ENCODE results near the gene HSD17B2.
A peak's percentile ranks its signal among the peaks of the same experiment; 100 is the strongest.

HSD17B2 gene

DNA sequence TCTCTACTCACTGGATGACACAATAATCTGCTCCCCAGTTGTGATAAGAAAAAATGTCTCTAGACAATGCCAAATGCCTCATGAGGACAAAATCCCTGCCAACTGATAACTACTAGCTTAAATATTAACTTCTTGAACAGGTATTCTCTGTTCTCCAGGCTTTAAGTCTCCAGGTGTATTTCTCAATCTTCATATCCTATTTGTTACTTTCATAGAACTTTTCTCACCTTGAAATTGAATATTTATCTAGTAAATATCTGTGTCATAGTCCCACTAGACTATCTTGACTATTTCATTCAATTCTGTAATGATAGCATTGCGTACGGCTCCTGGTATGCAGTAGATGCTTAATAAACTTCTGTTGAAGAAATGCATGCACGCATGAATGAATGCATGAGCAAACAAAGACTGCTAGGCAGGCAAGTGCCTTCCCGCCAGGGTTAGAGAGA lies 15.9 kb downstream of the HSD17B2 start:
- no peak for DNase-seq

DNA sequence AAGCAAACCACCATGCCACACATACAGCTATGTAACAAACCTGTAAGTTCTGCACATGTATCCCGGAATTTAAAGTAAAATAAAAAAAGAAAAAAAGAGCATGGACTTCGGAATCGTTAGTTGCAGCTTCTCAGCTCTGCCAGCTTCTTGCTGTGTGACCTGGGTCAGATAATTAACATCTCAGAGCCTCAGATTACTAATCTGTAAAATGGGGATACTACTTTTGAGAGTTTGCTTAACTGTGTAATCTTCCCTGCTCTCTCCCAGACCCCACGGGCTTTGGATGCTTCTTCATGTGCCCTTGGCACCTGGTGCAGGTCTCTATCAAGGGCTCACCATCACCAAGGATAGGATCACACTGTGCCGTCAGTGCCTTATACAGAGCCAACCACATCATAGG lies 16.6 kb downstream of the HSD17B2 start:
- no peak for DNase-seq

DNA sequence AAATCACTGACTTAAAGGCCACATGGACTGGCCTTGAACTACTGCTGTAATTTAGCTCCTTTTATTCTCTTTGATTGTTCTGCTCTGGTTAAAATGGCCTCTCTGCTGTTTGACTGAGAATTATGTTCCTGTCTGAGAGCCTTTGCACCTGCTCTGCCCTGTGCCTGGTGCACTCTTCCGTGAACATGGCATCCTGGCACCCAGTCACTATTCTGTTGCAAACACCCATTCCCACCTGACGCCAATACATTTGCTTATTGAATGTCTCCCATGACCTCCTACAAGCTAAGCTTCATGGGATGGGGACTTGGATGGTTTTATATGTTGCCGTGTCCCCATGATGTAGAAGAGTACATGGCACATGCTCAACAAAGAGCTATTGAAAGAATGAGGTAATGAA lies 20.1 kb downstream of the HSD17B2 start:
- no peak for DNase-seq

DNA sequence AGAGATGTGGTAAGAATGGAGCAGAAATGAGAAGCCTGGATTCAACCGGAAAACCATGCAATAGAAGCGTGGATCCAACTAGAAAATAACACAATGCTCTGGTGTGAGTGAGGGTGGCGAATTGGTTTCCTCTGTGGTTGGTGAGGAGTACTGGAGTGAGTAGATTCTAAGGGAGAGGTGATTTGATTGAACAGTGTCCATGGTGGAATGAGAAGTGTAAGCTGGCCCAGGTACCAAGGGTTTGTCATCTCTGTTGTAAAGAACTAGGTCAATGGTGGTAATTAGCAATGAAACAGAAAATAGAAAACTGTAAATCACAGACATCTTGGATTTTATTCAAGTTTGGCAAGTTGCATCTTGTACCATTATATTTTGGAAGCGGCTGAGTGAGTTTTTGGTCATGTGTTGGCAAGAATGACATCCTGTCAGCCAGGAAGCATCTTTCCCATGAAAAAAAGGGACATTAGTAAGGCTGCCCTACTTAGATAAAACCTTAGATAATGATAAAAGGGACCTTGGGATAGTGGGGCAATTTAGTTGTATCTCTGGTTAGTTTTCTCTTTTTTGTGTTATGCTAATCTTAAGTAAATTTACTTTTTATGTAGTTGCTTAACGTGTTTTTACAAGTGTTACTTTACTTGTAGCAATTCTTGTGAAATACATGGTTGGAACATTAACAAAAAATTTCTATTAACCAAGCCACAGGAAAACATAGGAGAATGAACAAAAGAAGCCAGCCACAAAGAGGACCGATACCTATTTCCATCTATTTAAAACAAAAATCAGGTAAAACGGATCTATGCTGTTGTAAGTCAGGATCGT lies 20.9 kb downstream of the HSD17B2 start:
- DNase-seq: no peak

DNA sequence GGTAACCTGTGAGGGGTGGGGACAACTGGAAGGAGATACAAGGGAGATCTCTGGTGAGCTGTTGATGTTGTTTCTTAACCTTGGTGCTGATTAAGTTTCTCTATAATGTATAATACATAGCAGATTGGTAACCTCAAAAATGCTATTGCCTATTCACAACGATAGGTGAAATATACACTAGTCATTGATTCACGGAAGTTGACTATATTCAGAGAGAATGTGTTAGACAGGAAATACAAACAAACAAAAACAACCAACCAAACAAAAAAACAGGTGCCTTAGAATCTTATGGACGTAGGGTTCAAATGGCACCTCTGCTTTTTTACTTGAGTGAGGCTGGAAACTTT lies 21.5 kb downstream of the HSD17B2 start:
- no peak for DNase-seq

DNA sequence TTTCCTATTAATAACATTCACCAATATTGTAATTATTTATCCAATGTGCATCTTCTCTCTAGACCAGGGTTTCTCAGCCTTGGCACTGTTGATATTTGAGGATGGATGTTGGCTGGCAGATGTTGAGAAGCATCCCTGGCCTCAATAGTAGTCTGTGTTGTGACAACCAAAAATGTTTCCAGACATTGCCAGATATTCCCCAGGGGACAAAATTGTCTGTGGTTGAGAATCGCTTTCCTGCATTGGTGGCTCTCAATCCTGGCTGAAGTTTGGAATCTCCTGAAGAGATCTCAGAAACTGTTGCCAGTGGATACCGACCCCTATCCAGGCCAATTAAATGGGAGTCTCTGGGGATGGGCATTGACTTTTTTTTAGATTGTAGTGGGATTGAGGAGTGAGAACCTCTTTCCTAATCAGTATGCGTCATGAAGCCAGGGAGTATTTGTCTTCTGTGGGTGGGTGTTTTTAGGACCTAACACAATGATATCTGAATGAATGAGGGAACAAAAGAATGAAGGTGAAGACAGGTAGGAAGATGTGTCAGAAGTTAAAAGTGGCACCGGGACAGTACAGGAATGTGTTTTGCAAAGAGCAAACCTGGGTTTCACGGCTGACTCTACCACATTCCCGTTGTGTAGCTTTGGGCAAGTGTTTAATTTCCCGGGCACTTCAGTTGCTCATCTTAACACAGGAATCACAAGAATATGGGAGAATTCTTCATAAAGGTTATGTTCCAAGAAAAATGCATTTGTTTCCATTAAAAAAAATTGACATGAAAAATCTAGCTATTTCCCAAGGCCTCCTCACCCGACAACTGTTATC lies 24.3 kb downstream of the HSD17B2 start:
- no peak for DNase-seq

DNA sequence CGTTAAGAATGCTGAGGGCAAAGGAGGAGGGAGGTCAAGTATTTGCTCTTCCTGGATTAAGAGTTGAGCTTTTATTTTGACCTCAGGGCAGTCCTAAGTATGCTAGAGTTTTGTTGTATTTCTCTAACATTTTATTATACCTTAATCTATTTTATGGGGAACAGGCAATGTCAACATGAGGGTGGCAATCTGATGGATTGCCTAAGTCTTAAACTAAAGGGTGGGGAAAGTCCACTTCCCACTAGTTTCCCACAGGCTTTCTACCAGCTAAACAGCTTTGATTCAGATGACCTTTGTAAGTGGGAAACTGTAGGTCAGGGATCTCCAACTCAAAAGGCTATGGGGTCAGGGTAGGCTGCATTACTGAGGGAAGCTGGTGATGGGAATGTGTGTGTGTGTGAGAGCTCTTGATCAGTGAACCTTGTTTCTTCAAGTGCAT lies 24.9 kb downstream of the HSD17B2 start:
- DNase-seq: no peak

DNA sequence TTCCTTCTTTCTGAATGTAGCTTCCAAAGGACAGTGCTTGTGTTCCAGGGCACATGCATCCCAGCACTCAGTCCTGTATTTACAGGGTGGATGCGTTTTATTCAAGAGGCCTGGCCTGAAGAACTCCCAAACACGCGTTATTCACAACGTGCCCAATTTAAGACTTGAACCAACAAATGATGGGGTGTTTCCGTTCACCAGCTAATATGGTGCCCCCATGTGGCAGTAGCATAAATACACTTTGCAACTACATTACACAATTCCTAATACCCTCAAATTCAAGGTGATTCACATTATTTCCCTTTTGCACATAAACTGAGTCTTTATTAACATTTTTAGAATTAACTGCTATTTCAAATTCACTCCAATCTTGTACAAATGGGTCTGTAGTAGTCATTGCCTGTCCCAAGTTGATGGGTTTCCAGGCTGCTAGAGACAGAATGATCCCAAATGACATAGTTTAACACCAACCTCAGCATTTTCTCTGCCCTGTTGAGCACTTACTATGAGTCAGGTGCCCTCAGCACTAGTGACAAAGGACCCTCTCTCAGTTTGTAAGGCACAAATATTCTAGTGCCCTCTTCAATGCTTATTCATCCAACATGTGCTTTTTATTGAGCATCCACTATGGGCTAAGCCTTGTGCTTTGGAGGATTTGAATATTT lies 26.9 kb downstream of the HSD17B2 start:
- no peak for DNase-seq

DNA sequence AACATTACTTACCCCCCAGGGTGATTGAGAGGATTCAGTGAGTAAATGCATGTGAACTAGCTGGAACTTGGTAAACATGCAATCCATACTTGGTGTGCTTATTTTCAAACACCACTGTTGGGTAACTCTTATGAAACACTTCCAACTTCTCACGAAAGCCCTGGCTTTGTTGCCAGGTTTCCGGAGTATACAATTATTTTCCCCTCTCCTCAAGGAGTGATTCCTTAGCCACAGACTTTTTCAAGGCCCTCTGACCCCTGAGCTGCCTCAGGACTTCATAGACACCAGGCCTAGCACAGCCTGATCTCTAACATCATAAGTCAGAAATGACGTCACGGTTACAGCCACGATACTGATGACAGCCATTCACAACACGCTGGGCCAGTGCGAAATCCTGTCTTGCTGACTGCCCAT lies 27.6 kb downstream of the HSD17B2 start:
- DNase-seq: peak; percentile 23

DNA sequence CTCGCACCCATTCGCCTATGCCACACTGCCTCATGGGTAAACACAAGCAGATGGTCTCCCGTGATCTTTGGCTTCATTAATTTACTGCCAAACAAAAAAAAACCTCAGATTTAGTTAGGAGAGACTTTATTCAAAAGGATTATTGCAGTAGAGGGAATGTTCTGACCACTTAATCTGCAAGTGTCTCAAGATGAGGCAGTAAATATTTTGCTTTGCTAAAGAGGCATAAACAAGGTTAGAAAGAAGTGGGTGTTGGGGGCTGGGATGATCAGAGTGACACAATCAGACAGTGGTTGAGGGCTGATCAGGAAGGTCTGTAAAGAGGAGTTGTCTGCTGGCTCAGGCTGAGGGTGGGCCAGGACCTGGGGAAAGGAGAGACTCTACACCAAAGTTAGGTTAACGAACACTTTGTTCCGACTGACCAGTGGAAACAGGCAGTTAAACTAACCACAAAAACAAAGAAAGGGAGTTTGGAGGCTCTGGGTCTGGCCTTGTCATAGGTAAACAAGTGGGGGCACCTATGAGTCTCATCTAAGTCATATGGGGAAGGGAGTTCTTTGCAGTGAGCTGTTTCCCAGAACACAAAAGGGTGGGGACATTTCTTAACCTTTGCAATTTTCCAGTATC lies 28.5 kb downstream of the HSD17B2 start:
- no peak for DNase-seq

DNA sequence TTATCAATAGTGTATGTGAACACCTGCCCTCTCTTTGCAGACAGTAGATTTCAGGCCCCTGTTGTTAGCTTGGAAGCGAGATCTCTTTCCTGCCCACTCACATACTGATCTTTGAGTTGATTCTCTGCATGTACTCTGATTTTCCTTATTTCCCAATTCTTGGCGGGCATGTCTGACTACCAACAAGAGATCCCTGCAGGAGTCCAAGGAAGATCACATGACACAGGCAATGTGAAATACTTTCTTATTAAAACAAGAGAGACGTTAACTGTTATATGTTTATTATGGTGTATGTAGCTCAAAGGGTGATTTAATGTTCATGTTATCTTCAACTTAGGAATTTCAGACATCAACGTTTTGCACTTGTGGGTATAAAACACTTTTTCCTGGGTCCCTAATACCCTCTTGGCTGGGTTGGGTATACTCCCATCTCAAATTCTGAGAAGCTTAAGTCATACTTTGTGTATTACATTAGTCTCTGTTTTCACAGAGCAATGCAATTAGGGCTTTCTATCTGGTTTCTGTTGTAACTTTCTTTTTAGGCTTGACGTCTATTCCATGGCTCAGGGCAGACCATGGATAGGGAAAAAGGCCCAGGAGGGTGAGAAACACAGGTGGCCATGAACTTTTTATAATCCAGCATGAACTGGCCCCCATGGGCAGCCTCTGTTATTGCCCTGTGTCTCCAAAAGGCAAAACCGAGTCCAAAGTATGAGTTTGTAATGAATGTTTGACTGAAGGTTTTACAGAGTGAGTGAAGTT lies 32.2 kb downstream of the HSD17B2 start:
- no peak for DNase-seq

DNA sequence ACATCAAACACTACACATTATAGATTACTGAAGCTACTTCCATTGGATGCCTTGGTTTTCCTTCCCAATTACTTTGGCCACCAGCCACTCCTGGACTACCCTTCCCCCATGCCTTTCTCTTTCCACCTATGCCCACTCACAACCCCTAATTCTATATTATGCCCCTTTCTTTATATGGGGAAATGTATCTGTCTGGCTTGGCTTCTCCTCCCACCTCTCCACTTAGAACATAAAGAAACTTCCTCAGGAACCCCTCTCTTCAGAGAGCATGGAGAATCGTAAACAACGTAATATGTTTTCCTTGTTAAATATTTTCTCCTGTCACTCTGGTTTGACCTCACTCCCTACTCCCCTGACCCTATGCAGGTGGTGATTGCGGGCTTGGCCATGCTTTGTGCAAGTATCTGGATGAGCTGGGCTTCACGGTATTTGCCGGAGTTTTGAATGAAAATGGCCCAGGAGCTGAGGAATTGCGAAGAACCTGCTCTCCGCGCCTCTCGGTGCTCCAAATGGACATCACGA lies 32.8 kb downstream of the HSD17B2 start:
- DNase-seq: no peak

DNA sequence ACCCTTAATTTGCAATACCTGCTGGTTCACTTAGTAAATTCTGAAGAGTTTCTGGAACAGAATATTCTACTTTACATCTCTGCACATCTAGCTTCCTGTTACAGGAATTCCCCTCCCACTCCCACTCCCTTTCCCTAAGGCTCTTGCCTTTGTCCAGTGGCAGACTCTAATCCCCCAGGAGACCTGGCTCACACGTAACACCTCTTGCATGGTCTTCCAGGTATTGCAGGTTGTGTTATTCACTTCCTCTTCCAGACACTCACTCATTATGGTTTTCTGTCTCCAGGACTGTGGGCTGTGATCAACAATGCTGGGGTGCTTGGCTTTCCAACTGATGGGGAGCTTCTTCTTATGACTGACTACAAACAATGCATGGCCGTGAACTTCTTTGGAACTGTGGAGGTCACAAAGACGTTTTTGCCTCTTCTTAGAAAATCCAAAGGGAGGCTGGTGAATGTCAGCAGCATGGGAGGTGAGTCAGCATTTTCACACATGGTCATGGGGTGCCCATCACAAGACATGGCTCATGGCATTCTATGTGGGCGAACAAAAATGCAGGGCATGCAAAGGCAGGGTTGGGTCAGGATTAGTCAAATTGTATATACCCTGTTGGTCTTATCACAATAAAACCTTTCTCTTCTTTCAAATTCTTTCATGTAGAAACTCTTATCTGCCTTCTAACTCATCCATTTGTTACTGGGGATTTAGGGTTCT lies 35.8 kb downstream of the HSD17B2 start:
- DNase-seq: no peak

DNA sequence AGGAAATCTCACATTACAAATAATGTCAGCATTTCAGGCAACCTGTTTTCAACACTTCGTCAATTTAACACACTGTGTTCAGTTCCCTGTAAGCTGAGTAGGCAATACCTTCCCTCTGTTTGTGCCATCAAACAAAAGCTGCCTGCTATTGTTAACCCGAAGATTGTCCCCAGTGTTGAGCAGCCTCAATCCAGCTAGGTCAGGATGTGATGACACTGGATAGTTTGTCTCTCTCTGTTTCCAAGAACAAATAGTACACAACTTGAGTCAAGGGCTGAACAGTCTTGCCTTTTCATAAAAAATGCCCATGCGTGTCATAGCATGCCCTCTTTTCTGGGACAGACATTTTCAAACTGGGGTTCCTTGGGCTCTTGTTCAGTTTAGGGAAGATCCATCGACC lies 36.4 kb downstream of the HSD17B2 start:
- DNase-seq: no peak

DNA sequence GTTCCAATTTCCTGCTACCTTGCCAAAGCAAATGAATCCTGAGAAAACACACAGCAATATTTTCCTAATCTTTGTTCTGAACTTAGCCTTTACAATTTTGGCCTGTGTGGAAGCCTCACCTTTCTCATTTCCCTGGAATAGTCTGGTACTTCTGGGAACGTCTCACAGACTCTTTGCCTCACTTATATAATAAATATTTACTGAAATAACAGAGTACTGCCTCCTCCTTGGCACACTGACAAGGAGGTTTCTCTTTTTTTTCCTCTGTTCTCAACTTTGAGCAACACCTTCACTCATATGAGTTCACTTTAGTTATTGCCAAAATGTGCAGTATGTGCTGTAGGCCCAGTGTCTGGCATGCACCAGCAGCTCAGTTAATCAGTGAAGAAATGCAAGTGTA lies 37.3 kb downstream of the HSD17B2 start:
- no peak for DNase-seq

DNA sequence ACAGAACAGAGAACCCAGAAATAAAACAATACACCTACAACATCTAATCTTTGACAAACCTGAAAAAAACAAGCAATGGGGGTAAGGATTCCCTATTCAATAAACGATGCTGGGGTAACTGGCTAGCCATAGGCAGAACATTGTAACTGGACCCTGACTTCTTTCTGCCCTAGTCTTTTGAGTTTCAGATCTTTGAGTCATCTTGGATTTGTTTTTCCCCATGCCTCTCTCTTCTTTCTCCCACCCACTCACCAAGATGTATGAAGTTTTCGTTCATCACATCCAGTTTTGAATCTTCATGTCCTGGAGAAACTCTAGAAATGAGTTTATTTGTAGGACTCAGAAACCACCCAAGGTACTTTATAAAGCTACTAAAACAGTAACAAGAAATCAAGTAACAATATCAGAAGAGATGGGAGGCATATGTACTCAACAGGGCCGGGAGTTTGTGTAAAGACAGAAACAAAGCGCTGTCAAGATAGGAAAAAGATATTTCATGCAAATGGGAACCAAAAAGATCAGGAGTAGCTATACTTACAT lies 39.0 kb downstream of the HSD17B2 start:
- no peak for DNase-seq

DNA sequence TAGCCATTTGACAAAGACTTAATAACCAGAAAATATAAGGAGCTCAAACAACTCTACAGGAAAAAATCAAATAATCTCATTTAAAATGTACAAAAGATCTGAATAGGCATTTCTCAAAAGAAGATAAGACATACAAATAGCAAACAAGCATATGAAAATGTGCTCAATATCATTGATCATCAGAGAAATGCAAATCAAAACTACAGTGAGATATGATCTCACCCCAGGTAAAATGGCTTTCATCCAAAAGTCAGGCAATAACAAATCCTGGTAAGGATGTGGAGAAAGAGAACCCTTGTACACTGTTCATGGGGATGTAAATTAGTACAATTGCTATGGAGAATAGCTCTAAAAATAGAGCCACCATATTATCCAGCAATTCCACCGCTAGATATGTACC lies 43.1 kb downstream of the HSD17B2 start:
- no peak for DNase-seq

DNA sequence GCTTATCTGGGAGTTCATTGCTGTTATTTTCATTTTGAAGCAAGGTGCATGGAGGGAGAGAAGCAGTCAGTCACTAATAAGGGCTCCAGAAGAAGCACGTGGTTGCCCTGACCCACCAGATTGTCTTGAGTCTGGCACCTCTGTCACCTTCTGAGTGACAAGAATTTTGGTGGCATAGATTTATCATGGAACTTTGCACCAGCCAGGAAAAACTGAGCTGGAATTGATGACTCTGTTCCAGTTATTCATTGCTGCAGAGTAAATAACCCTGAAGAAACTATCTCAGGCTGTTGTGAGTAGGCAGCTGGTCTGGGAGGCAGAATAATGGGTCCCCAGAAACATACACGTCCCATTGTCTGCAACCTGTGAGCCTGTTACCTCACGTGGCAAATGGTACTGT lies 44.8 kb downstream of the HSD17B2 start:
- DNase-seq: no peak

DNA sequence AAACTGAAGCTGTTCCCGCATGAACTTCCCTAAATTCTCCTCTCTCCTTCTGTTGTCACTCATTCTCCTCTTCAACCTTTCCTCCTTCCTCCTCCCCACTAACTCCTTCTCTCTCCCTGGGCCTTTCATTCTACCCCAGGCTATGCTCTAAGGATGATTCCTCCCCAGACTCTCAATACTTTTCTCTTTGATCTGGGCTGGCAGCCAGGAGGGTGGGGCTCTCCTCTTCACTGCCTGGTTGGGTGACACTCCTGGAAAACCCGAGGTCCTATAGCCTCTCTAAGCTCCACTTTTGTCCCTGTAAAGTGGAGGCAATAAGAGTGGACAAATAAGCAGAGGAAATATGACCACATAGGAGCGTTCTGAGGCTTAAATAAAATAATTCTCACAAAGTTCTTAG lies 46.2 kb downstream of the HSD17B2 start:
- no peak for DNase-seq

DNA sequence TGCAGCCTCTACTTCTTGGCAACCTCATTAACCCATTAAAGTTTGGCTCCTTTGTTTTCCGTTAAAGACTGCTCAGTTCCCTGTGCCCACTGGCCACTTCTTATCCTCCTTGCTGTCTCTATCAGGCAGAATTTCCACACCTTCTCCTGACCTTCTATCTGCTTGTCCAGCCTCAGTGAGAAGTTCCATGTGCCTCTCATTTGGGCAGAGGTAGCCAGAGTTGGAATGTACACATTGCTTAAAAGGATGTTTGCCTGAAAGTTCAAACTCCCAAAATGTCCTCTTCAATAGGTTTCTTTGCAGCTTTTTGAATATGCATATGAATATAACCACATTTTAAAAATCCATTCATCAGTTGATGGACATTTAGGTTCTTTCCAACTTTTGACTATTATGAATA lies 47.0 kb downstream of the HSD17B2 start:
- DNase-seq: no peak

DNA sequence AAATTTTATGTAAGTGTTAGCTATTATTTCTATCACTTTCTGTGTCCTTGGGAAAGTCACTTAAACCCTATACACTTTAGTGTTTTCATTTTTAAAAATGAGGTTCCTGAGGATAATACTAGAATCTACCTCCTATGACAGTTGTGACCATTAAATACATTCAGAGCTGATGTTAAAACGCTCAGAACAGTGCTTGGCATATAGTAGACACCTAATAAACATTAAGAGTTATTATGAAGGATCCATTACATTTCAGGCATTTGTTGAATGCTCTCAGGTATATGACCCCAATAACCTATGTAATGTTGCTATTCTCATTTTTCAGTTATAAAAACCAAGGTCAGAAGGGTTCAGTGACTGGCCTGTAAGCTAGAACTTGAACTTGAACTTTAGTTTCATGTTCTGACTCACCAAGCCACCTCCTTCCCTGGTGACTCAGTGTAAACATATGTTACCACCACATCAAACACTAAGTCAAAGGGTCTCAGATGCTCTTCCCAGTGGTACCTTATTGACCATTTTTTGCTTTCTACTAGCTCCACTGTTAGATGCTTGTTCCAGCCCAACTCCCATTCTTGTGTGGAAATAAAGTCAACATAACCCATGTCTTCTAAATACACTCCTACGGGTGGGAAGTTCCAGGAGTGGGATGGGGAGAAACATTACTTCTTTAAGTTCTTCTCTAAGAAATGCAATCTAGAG lies 47.6 kb downstream of the HSD17B2 start:
- DNase-seq: no peak

All from GOT3 (cell line).